ENCODE measurements around the gene HP. TPM values are rescaled to one million over a fixed set of nuclear protein-coding genes. Genes with fewer than 3 reads are reported as not detected.

The HP gene
- total and polyA plus RNA-seq, 2 of the 4 experiments (the other 2 are of a cell fraction), result not detected

DNA sequence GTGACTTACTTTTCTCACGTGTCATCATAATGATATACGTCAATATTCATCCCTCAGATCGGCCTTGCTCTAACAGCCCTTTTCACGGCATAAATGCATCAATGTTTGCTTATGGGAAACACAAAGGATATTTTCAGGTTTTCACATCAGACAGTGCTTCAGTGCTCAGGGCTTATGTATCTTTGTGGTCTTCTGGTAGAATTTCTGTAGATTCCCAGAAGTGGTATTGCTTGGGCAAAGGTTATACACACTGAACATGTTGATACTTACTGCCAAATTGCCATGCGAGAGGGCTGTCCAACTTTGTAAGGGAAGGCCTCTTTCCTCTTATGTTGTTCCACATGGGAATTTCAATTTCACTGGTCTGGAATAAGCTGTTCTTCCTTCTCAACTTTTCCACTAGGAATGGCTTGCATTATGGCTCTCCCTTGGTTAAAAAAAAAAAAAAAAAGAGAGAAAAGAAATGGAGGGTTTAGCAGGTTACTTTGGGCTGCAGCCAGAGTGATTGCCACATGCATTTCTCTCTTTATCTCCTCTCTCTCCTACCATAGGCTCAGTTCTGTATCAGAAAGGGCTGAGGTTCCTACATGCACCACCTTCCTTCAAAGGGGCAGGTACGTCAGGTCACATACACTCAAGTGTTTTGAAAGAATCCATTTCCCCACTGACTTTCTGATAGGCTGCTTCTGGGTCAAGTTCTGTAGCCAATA is 26.5 kb upstream of the HP start:
- Histone ChIP-seq H3K27me3 (ENCODE audit: control insufficient read depth, insufficient read depth, low read length) (no peaks in the 10 kb centered on the region), H4K91ac (ENCODE audit: insufficient read depth, low read depth, low read length) (no peak overlapping the region), H3K4ac (ENCODE audit: low read depth, low read length) (no peak overlapping the region), H3K14ac (replicated peaks; ENCODE audit: low read depth, low read length) (no peak overlapping the region), H2AFZ (replicated peaks; ENCODE audit: low read length, poor library complexity) (no peak overlapping the region), H2BK15ac (ENCODE audit: low read depth, low read length) (no peak overlapping the region), H3K27ac (ENCODE audit: insufficient read depth, low read length) (no peak overlapping the region), H3K4me3 (ENCODE audit: insufficient read depth, low read depth, low read length) (no peak overlapping the region), H3K56ac (ENCODE audit: extremely low read depth, insufficient read depth, low read length) (no peak overlapping the region), H3K9me3 (ENCODE audit: control insufficient read depth, insufficient read depth, low read length) (no peaks in the 10 kb centered on the region), H3K4me1 (ENCODE audit: control insufficient read depth, insufficient read depth, low read length) (no peaks in the 10 kb centered on the region), H3K79me1 (ENCODE audit: low read depth in 1 of 2, low read length in 2 of 2) (no peaks in the 10 kb centered on the region), H4K20me1 (ENCODE audit: insufficient read depth, low read length) (no peaks in the 10 kb centered on the region), H3K9ac (ENCODE audit: low read depth, low read length) (no peak overlapping the region), H3K18ac (ENCODE audit: low read depth, low read length) (no peak overlapping the region), H3K36me3 (ENCODE audit: control insufficient read depth, insufficient read depth, low read length) (peaks cover 4% of the 10 kb centered on the region; the same call in 1 of the 2 replicates), H2AK9ac (replicated peaks; ENCODE audit: low read depth, low read length, poor library complexity) (no peak overlapping the region), H4K8ac (ENCODE audit: low read depth in 2 of 2, low read length in 2 of 2) (no peak overlapping the region), H2AK5ac (ENCODE audit: low read depth, low read length) (no peak overlapping the region), H4K5ac (ENCODE audit: low read depth, low read length) (no peak overlapping the region), H2BK20ac (ENCODE audit: low read depth, low read length) (no peak overlapping the region), H3K23ac (ENCODE audit: low read depth, low read length) (no peak overlapping the region), H2BK5ac (ENCODE audit: low read depth, low read length, poor library complexity, severe bottlenecking) (no peak overlapping the region), H2BK120ac (ENCODE audit: low read depth, low read length) (no peak overlapping the region), H3K4me2 (ENCODE audit: low read depth, low read length) (no peak overlapping the region), H3K9me1 (ENCODE audit: insufficient read depth, low read length) (0 out of 2 replicates have a peak, but pooled peaks cover 3% of the 10 kb centered on the region)
- ChIA-PET POLR2A (ENCODE audit: unreplicated experiment) (no interaction called here), CTCF (no interaction called here)
- no peak for TF ChIP-seq MAZ (IDR thresholded peaks at IDR 0.05; ENCODE audit: borderline replicate concordance, low read depth, low read length)
- TF ChIP-seq MXI1 (IDR thresholded peaks at IDR 0.05; ENCODE audit: borderline replicate concordance, low read depth, low read length), result no peak
- TF ChIP-seq MAFK (IDR thresholded peaks at IDR 0.05; ENCODE audit: low read depth, low read length), result no peak
- TF ChIP-seq, protein P1, sequence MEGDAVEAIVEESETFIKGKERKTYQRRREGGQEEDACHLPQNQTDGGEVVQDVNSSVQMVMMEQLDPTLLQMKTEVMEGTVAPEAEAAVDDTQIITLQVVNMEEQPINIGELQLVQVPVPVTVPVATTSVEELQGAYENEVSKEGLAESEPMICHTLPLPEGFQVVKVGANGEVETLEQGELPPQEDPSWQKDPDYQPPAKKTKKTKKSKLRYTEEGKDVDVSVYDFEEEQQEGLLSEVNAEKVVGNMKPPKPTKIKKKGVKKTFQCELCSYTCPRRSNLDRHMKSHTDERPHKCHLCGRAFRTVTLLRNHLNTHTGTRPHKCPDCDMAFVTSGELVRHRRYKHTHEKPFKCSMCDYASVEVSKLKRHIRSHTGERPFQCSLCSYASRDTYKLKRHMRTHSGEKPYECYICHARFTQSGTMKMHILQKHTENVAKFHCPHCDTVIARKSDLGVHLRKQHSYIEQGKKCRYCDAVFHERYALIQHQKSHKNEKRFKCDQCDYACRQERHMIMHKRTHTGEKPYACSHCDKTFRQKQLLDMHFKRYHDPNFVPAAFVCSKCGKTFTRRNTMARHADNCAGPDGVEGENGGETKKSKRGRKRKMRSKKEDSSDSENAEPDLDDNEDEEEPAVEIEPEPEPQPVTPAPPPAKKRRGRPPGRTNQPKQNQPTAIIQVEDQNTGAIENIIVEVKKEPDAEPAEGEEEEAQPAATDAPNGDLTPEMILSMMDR (conservative IDR thresholded peaks at IDR 0.05; ENCODE audit: low read depth, low read length), result no peak
- no peak for TF ChIP-seq CEBPB (IDR thresholded peaks at IDR 0.05; ENCODE audit: low read depth, low read length)
- TF ChIP-seq BHLHE40 (IDR thresholded peaks at IDR 0.05; ENCODE audit: low read depth, low read length), result no peak
- TF ChIP-seq, protein P2, sequence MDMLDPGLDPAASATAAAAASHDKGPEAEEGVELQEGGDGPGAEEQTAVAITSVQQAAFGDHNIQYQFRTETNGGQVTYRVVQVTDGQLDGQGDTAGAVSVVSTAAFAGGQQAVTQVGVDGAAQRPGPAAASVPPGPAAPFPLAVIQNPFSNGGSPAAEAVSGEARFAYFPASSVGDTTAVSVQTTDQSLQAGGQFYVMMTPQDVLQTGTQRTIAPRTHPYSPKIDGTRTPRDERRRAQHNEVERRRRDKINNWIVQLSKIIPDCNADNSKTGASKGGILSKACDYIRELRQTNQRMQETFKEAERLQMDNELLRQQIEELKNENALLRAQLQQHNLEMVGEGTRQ (IDR thresholded peaks at IDR 0.05; ENCODE audit: low read depth, low read length), result no peak
- no peak for TF ChIP-seq SMC3 (IDR thresholded peaks at IDR 0.05; ENCODE audit: low read depth, low read length)
- no peak for TF ChIP-seq POLR2A (IDR thresholded peaks at IDR 0.05; ENCODE audit: low read depth, low read length)
- no peak for TF ChIP-seq CHD1 (IDR thresholded peaks at IDR 0.05; ENCODE audit: low read depth, low read length)
- no peak for TF ChIP-seq NFE2L2 (IDR thresholded peaks at IDR 0.05; ENCODE audit: low read depth, low read length)
- TF ChIP-seq, protein P3, sequence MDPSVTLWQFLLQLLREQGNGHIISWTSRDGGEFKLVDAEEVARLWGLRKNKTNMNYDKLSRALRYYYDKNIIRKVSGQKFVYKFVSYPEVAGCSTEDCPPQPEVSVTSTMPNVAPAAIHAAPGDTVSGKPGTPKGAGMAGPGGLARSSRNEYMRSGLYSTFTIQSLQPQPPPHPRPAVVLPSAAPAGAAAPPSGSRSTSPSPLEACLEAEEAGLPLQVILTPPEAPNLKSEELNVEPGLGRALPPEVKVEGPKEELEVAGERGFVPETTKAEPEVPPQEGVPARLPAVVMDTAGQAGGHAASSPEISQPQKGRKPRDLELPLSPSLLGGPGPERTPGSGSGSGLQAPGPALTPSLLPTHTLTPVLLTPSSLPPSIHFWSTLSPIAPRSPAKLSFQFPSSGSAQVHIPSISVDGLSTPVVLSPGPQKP (IDR thresholded peaks at IDR 0.05; ENCODE audit: borderline replicate concordance, low read depth, low read length), result no peak
- TF ChIP-seq RAD21 (IDR thresholded peaks at IDR 0.05; ENCODE audit: low read length), result no peak
- no peak for TF ChIP-seq RFX5 (IDR thresholded peaks at IDR 0.05; ENCODE audit: low read depth, low read length)
- TF ChIP-seq RCOR1 (IDR thresholded peaks at IDR 0.05; ENCODE audit: insufficient replicate concordance, low read length), result no peak
- no peak for TF ChIP-seq FOS (IDR thresholded peaks at IDR 0.05; ENCODE audit: low read depth, low read length)
- intact Hi-C loops (cut with micrococcal nuclease), result no loop called here
- in situ Hi-C loops (cut with MboI; ENCODE audit: low sequenced_read_pairs), result no loop called here
- 60% methylated on average over 1 of the region's 6 CpGs; no CpG with 5 or more reads in 1 of the 2 experiments for WGBS, 2 experiments (ENCODE audit: extremely low coverage in 2 of 2, insufficient read length in 1 of 2)
- no TSS peak for BruUV-seq (replicated peaks)
- ATAC-seq (ENCODE audit: low read depth), result no peak
- dilution Hi-C loops (cut with HindIII; ENCODE audit: low sequenced_read_pairs, unreplicated experiment), result no loop called here
- no peak for DNase-seq

All from IMR-90 (cell line).